ENCODE data around the gene NIP7. TPM values are rescaled to one million over a fixed set of nuclear protein-coding genes. Genes with fewer than 3 reads are reported as not detected.
A peak's percentile ranks its signal among the peaks of the same experiment; 100 is the strongest.

Gene NIP7
- total RNA-seq, 1 experiment from 2014 or later = 72.8 TPM

DNA sequence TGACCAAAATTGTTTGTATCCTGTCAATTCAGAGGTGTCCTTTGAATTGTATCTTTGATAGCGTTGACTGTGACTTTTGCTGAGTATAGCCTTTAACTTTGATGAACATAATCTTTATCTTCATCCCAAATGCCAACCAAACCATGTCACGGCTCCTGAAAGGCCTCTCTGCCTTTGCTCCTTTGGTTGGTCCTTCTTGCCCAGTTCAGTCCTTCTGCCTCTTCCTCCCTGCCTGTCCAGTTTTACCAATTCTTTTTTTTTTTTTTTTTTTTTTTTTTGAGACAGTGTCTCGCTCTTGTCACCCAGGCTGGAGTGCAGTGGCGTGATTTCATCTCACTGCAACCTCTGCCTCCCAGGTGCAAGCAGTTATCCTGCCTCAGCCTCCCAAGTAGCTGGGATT lies 41.3 kb upstream of the NIP7 start:
- Histone ChIP-seq H3K27me3 (ENCODE audit: insufficient read depth, low read length) (no peaks in the 10 kb centered on the region), H2BK12ac (ENCODE audit: insufficient read length, low read depth, low read length) (no peak overlapping the region), H3K4ac (ENCODE audit: low read depth, low read length) (no peak overlapping the region), H3K79me1 (ENCODE audit: insufficient read depth, low read depth, low read length, poor library complexity, severe bottlenecking) (no peaks in the 10 kb centered on the region), H2BK5ac (ENCODE audit: insufficient read length, low read length) (no peak overlapping the region), H3K56ac (ENCODE audit: insufficient read length, low read depth, low read length) (no peak overlapping the region), H4K91ac (ENCODE audit: insufficient read length, low read depth, low read length) (no peak overlapping the region), H4K20me1 (ENCODE audit: control insufficient read depth, insufficient read depth, insufficient read length) (no peaks in the 10 kb centered on the region), H3K18ac (ENCODE audit: insufficient read length, low read depth, low read length) (no peak overlapping the region), H2BK120ac (ENCODE audit: low read depth, low read length, poor library complexity, severe bottlenecking) (no peak overlapping the region), H4K5ac (ENCODE audit: insufficient read length, low read depth, low read length) (no peak overlapping the region), H3K23ac (ENCODE audit: insufficient read length, low read depth, low read length) (no peak overlapping the region), H3K14ac (ENCODE audit: insufficient read depth, low read length) (no peak overlapping the region), H2AK5ac (ENCODE audit: insufficient read length, low read length) (no peak overlapping the region), H3K79me2 (ENCODE audit: insufficient read depth, low read length) (no peaks in the 10 kb centered on the region), H4K8ac (replicated peaks; ENCODE audit: insufficient read length, low read depth, low read length) (no peak overlapping the region), H3K23me2 (ENCODE audit: insufficient read length, low read depth, low read length, poor library complexity, severe bottlenecking) (no peaks in the 10 kb centered on the region), H3K9ac (ENCODE audit: extremely low read depth, insufficient read length, low read length) (no peak overlapping the region), H3K9me3 (ENCODE audit: control insufficient read depth, low read depth, low read length) (no peaks in the 10 kb centered on the region), H2AFZ (ENCODE audit: low read length) (no peak overlapping the region), H3T11ph (ENCODE audit: low read length) (no peak overlapping the region), H3K4me2 (ENCODE audit: insufficient read depth, insufficient read length, low read length) (no peak overlapping the region), H3K4me1 (ENCODE audit: insufficient read depth, low read length) (no peaks in the 10 kb centered on the region), H2BK20ac (ENCODE audit: low read depth, low read length, poor library complexity, severe bottlenecking) (no peak overlapping the region), H3K27ac (ENCODE audit: insufficient read length, low read depth, low read length) (no peak overlapping the region), H2BK15ac (ENCODE audit: low read depth, low read length) (no peak overlapping the region)
- TF ChIP-seq, protein P1, sequence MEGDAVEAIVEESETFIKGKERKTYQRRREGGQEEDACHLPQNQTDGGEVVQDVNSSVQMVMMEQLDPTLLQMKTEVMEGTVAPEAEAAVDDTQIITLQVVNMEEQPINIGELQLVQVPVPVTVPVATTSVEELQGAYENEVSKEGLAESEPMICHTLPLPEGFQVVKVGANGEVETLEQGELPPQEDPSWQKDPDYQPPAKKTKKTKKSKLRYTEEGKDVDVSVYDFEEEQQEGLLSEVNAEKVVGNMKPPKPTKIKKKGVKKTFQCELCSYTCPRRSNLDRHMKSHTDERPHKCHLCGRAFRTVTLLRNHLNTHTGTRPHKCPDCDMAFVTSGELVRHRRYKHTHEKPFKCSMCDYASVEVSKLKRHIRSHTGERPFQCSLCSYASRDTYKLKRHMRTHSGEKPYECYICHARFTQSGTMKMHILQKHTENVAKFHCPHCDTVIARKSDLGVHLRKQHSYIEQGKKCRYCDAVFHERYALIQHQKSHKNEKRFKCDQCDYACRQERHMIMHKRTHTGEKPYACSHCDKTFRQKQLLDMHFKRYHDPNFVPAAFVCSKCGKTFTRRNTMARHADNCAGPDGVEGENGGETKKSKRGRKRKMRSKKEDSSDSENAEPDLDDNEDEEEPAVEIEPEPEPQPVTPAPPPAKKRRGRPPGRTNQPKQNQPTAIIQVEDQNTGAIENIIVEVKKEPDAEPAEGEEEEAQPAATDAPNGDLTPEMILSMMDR (conservative IDR thresholded peaks at IDR 0.05) = no peak
- Mint-ChIP-seq H3K9me3 (no peaks in the 10 kb centered on the region), H3K36me3 (ENCODE audit: insufficient read depth in 1 of 3, low read depth in 3 of 3) (peaks cover 0 to 23% (median 5%) of the 10 kb centered on the region in 3 experiments; a peak in 6 of 7 replicates), H3K4me3 (no peak overlapping the region), H3K27ac (peak overlapping the region in 1 of 3 experiments; percentile 84; a peak in 1 of 7 replicates), H3K4me1 (no peaks in the 10 kb centered on the region), H3K27me3 (ENCODE audit: low read depth) (no peaks in the 10 kb centered on the region)
- DNase-seq = no peak
- WGBS (ENCODE audit: extremely low coverage, insufficient read length, low lambda C conversion rate) = no CpG with 5 or more reads among the region's 4 CpGs

All from H9 (cell line).